ENCODE results near the gene MAD1L1.

GRCh38 chr7:2096692-2097387 lies 135.9 kb downstream of the MAD1L1 start:
- TF ChIP-seq POLR2A (IDR thresholded peaks at IDR 0.05), result no peak
- TF ChIP-seq CTCF (IDR thresholded peaks at IDR 0.05), result no peak
